Retinal pigment epithelial cell (primary cell): ENCODE data around the gene GLYR1.

Experiments used
- DNase-seq: peaks from one replicate; pipeline ENCODE4 v3.0.0-alpha.2; 2010; ENCODE audit warnings: low read depth
- H3K4me3 ChIP-seq: 2 replicates; pipeline ENCODE4 v1.5.1; 2011; ENCODE audit warnings: mild to moderate bottlenecking, low read length, control low read depth, moderate library complexity
- CTCF ChIP-seq: conservative IDR thresholded peaks from 2 replicates; pipeline ENCODE4 v1.5.1; 2011; ENCODE audit warnings: low read depth, low read length, control low read depth, inconsistent platforms

The GLYR1 gene

GRCh38 chr16:4806280-4806679 lies 40.8 kb downstream of the GLYR1 start:
- no peak for DNase-seq
- TF ChIP-seq CTCF, result no peak

GRCh38 chr16:4805231-4805630 lies 41.9 kb downstream of the GLYR1 start:
- no peak for DNase-seq
- no peak for TF ChIP-seq CTCF
- no peak overlapping the region for H3K4me3 ChIP-seq

More at GRCh38 chr16:4806280-4806679, 40.8 kb downstream of the GLYR1 start:
- no peak overlapping the region for H3K4me3 ChIP-seq

- DNase-seq, result no peak
- no peak for TF ChIP-seq CTCF
- no peak overlapping the region for H3K4me3 ChIP-seq
Observed at GRCh38 chr16:4803898-4804762, 43.0 kb downstream of the GLYR1 start.

GRCh38 chr16:4803401-4803844 lies 43.7 kb downstream of the GLYR1 start:
- TF ChIP-seq CTCF, result no peak
- H3K4me3 ChIP-seq, result peak overlapping the region; percentile 66

GRCh38 chr16:4802659-4803287 lies 44.3 kb downstream of the GLYR1 start:
- peak overlapping the region; percentile 66 for H3K4me3 ChIP-seq
- DNase-seq, result peak; percentile 68
- no peak for TF ChIP-seq CTCF

More at GRCh38 chr16:4803401-4803844, 43.7 kb downstream of the GLYR1 start:
- DNase-seq, result no peak

- no peak for TF ChIP-seq CTCF
- H3K4me3 ChIP-seq, result peak within 1 kb of the TSS; percentile 66
- no peak for DNase-seq
Observed at GRCh38 chr16:4801962-4802658, 45.0 kb downstream of the GLYR1 start, which contains the start of gene ROGDI. TSS of gene ROGDI (minus strand) at chr16:4802633. CDS start at chr16:4802571, 62 bp downstream.
